Right lobe of liver (tissue), 4 donors: ENCODE results near the gene ANGPTL4.

Experiments
- POLR2A ChIP-seq: fragments of 450-650 bp; IDR thresholded peaks from one replicate; pipeline ENCODE4 v1.6.1; 2017; ENCODE audit warnings: antibody characterized with exemption, mild to moderate bottlenecking
- TF ChIP-seq, protein P1 (sequence below), 4 donors: fragments of 200-600 bp in 3 of 4; fragments of 450-650 bp in 1 of 4; IDR thresholded peaks; one replicate each; pipeline versions ENCODE4 v1.5.1 to v1.8.0; 2016 to 2022; ENCODE audit warnings: antibody characterized with exemption in 4 of 4, mild to moderate bottlenecking in 2 of 4
- donor health status: DM: no; HTN: no; CAD: no.
- donor health status: DM: no; HTN: no; CAD: no.
- donor health status: DM: no; HTN: yes; CAD: no.

DNA sequence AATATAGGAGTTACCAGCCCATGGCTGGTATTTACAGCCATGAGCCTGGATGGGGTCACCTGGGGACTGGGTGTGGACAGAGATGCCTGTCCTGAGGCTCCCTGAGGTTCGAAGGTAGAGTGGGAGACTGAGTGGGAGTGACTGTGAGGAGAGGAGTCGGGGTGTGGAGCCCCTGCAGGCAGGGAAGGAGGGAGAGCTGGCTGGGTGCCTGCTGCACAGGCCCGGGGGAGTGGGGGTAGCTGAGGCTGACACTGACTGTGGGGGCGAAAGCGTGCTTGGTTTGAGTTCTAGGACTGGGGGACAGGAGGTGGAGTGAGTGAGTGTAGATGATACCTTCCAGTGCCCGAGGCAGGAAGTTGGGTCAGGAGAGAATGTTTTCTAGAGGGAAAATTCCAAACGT, 33.3 kb downstream of the ANGPTL4 start:
- TF ChIP-seq, protein P1, sequence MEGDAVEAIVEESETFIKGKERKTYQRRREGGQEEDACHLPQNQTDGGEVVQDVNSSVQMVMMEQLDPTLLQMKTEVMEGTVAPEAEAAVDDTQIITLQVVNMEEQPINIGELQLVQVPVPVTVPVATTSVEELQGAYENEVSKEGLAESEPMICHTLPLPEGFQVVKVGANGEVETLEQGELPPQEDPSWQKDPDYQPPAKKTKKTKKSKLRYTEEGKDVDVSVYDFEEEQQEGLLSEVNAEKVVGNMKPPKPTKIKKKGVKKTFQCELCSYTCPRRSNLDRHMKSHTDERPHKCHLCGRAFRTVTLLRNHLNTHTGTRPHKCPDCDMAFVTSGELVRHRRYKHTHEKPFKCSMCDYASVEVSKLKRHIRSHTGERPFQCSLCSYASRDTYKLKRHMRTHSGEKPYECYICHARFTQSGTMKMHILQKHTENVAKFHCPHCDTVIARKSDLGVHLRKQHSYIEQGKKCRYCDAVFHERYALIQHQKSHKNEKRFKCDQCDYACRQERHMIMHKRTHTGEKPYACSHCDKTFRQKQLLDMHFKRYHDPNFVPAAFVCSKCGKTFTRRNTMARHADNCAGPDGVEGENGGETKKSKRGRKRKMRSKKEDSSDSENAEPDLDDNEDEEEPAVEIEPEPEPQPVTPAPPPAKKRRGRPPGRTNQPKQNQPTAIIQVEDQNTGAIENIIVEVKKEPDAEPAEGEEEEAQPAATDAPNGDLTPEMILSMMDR (IDR thresholded peaks at IDR 0.05), result no peak
- no peak for TF ChIP-seq POLR2A
